Adipocyte (in vitro differentiated cells): ENCODE data around the gene SLC13A3.

ENCODE experiments used
- DNase-seq: peaks from one replicate; pipeline ENCODE4 v3.0.0-alpha.2; 2015; ENCODE audit warnings: low read depth
- H3K27me3 ChIP-seq: replicated peaks from 2 replicates; pipeline ENCODE4 v1.7.0; 2013; ENCODE audit warnings: mild to moderate bottlenecking, low read length, moderate library complexity; ENCODE audit not compliant: control insufficient read depth, insufficient read depth
- H3K36me3 ChIP-seq: 2 replicates; pipeline ENCODE4 v1.7.0; 2013; ENCODE audit warnings: low read length, mild to moderate bottlenecking, moderate library complexity; ENCODE audit not compliant: control insufficient read depth, insufficient read depth, severe bottlenecking
- H3K4me1 ChIP-seq: 2 replicates; pipeline ENCODE4 v1.7.0; 2013; ENCODE audit warnings: mild to moderate bottlenecking, low read length, moderate library complexity; ENCODE audit not compliant: control insufficient read depth, insufficient read depth
- H3K4me3 ChIP-seq: 2 replicates; pipeline ENCODE4 v1.7.0; 2013; ENCODE audit warnings: mild to moderate bottlenecking, low read length, moderate library complexity
- H3K9ac ChIP-seq: 2 replicates; pipeline ENCODE4 v1.7.0; 2013; ENCODE audit warnings: mild to moderate bottlenecking, low read length, moderate library complexity
- H3K9me3 ChIP-seq: 2 replicates; pipeline ENCODE4 v1.7.0; 2013; ENCODE audit warnings: mild to moderate bottlenecking, low read length, moderate library complexity; ENCODE audit not compliant: control insufficient read depth

The SLC13A3 gene, protein sequence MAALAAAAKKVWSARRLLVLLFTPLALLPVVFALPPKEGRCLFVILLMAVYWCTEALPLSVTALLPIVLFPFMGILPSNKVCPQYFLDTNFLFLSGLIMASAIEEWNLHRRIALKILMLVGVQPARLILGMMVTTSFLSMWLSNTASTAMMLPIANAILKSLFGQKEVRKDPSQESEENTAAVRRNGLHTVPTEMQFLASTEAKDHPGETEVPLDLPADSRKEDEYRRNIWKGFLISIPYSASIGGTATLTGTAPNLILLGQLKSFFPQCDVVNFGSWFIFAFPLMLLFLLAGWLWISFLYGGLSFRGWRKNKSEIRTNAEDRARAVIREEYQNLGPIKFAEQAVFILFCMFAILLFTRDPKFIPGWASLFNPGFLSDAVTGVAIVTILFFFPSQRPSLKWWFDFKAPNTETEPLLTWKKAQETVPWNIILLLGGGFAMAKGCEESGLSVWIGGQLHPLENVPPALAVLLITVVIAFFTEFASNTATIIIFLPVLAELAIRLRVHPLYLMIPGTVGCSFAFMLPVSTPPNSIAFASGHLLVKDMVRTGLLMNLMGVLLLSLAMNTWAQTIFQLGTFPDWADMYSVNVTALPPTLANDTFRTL

DNA sequence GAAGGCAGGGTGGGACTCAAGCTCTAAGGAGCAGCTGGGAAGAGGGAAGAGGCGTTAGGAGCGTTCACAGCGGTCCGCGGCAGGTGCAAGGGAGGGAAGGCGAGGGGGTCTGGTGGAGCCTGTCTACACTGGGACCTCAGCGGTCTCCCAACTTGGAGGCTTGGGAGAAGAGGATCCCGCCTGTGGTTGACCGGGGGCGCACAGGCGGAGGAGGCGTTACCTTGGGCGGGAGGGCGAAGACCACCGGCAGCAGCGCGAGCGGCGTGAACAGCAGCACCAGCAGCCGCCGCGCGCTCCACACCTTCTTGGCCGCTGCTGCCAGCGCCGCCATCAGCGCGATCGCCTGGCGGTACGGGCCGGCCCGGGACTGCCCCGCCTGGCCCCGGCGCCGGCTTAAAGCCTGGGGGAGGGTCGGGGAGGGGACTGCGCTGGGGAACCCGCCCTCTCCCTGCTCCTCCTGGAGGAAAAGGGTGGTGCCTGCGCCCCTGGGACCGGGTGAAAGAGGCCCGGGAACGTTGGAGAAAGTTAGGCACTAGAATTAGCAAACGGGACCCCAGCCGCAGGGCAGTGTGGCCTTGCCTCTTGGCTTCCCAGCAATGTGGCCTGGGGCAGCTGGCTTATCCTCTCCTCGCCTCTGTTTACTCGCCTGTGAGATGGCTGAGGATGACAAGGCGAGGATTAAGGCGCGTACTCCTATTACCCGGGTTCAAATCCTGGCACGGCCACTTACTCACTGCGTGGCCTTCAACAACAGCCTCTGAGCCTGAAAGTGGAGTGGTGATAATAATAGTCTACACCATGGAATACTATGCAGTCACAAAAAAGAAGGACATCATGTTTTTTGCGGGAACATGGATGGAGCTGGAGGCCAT lies at the start of gene SLC13A3:
TSS of gene SLC13A3 (minus strand) at position 369 of the 872 bp plus-strand sequence. CDS start at position 331, 38 bp downstream.
- Histone ChIP-seq H3K4me1 (peaks cover 2% of the 10 kb centered on the region), H3K36me3 (no peaks in the 10 kb centered on the region), H3K9ac (no peak within 1 kb of the TSS), H3K27me3 (peaks cover 16% of the 10 kb centered on the region), H3K4me3 (peak within 1 kb of the TSS; percentile 64), H3K9me3 (no peaks in the 10 kb centered on the region)
- peak; percentile 18 for DNase-seq

DNA sequence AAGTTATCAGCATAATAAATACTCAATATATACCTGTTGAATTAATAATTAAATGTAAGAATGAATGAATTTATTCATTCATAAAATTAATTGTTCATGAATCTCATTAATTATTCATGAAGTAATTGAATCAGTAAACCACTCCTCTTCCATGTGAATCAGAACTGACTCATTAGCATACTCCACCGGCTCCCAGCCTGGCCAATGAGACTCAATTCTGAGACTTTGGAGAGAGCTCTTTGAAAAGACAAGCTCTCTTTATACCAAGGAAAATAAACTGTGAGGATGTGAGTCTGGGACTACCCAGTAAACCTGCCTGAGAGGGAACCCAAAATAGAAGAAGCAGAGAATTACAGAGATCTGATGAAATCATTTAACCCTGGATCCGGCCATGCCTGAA lies 49.8 kb upstream of the SLC13A3 start:
- Histone ChIP-seq H3K36me3 (no peaks in the 10 kb centered on the region), H3K4me1 (peaks cover 20% of the 10 kb centered on the region), H3K9me3 (no peaks in the 10 kb centered on the region), H3K27me3 (no peaks in the 10 kb centered on the region), H3K4me3 (no peak overlapping the region), H3K9ac (no peak overlapping the region)
- no peak for DNase-seq

DNA sequence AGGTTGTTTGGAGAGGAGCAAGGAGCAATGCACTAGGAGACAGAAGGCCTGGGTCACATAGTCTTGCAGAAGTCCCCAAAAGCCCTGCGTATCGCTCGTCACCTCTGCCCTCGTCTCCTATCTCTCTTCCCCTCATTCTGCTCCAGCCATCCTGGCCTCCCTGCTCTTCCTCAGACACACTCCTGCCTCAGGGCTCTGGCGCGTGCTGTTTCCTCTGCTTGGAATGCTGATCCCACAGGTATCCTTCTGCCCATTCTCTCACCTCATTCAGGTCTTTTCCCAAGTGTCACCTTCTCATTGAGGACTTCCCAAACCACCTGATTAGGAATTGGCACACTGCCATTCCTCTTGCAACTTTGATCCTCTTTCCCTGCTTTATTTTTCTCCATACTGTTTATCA lies 49.2 kb upstream of the SLC13A3 start:
- H3K9me3 ChIP-seq: no peaks in the 10 kb centered on the region
- H3K4me1 ChIP-seq: peaks cover 15% of the 10 kb centered on the region
- H3K27me3 ChIP-seq: no peaks in the 10 kb centered on the region
- DNase-seq: no peak
- no peaks in the 10 kb centered on the region for H3K36me3 ChIP-seq
- no peak overlapping the region for H3K4me3 ChIP-seq
- H3K9ac ChIP-seq: no peak overlapping the region

DNA sequence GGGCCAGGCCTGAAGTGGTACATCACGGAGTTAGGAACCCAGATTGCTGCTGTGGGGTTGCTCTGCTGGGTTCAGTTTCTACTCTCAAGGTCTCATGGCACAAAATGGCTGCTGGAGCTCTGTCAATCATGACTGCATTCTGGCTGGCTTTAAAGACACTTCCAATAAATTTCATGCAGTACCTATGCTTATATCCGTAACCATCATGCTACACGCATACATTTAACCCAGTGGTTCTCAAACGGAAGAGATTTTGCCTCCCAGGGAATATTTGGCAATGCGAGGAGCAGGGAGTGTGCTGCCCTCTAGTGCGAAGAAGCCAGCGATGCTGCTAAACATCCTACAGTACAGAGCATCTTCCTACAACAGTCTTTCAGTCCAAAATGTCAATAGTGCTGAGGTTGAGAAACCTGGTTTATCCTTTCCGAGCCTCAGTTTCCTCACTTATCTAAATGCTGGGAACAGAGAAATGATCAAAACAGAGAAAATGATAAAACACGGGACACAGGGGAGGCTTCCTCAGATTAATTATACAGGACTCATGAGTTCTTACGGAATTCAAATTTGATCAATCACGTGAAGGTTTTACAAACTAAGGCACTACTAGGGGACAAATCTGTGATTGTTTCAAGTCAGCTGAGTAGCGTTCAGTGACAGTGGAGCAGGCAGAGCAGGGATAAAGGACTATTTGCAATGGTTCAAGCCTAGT lies 48.5 kb upstream of the SLC13A3 start:
- Histone ChIP-seq H3K9ac (no peak overlapping the region), H3K9me3 (no peaks in the 10 kb centered on the region), H3K4me1 (peaks cover 10% of the 10 kb centered on the region), H3K4me3 (no peak overlapping the region), H3K27me3 (no peaks in the 10 kb centered on the region), H3K36me3 (no peaks in the 10 kb centered on the region)
- DNase-seq: peak; percentile 44

DNA sequence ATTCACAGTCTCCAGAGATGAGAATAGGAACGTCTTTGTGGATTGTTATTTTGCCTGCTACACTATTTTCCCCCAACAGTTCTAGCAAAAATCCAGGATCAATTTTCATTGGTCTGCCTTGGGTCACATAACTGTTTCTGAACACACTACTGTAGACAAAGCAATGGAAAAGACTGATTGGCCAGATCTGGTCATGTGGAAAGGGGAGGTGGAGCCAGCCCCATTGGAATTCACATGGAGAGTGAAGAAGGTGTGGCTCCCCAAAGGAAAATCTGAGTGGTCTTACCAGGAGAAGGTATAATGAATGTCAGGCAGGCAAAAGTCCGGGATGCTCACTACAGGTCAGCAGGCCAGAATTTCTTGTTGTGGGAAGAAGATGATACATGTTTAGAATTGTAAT lies 47.5 kb upstream of the SLC13A3 start:
- no peaks in the 10 kb centered on the region for H3K27me3 ChIP-seq
- peaks cover 7% of the 10 kb centered on the region for H3K4me1 ChIP-seq
- no peak overlapping the region for H3K9ac ChIP-seq
- H3K36me3 ChIP-seq: no peaks in the 10 kb centered on the region
- DNase-seq: no peak
- no peaks in the 10 kb centered on the region for H3K9me3 ChIP-seq
- no peak overlapping the region for H3K4me3 ChIP-seq

DNA sequence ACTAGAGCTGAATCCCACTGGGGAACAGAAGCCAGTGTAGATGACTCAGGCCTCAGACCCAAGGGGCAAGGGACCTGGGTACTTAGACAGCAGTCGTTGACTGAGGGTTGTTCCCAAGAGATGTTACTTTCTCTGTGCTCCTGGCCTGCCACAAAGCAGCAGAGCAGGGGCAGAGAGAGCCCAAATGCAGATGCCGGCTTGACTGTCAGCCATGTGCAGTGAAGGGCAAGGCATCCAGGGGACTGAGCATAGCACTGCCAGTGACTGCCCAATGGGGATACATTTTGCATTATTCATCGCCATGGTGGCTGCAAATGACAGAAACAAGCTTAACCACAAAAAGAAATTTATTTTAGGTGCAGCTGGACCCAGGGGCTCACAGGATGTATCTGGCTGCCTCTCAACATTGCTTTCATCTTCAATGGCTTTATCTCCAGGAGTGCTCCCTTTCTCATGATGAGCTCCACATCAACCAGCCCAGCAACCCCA lies 45.6 kb upstream of the SLC13A3 start:
- peaks cover 3% of the 10 kb centered on the region for H3K4me1 ChIP-seq
- no peak overlapping the region for H3K4me3 ChIP-seq
- no peaks in the 10 kb centered on the region for H3K36me3 ChIP-seq
- H3K9ac ChIP-seq: no peak overlapping the region
- no peaks in the 10 kb centered on the region for H3K27me3 ChIP-seq
- no peaks in the 10 kb centered on the region for H3K9me3 ChIP-seq
- DNase-seq: no peak

DNA sequence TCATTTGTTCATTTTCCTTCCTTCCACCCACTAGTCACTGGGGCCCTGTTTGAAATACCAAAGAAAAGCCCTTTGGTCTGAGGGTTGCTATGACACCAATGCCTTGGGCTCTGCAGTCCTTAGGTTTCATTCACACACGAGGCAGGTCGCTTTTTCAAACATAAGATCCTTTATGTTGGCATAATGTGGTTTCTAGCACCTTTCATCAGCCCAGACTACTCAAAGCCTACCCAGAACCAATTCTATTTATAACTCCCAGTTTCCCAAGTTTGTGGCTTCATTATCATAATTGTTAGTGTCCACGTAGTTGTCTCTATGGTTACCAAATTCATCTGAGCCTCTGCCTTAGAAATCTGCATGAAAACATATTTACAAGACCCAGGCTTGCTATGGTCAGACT lies 44.6 kb upstream of the SLC13A3 start:
- Histone ChIP-seq H3K4me1 (peaks cover 3% of the 10 kb centered on the region), H3K9ac (peak overlapping the region; percentile 11), H3K4me3 (no peak overlapping the region), H3K36me3 (no peaks in the 10 kb centered on the region), H3K27me3 (no peaks in the 10 kb centered on the region), H3K9me3 (no peaks in the 10 kb centered on the region)
- DNase-seq: peak; percentile 53

DNA sequence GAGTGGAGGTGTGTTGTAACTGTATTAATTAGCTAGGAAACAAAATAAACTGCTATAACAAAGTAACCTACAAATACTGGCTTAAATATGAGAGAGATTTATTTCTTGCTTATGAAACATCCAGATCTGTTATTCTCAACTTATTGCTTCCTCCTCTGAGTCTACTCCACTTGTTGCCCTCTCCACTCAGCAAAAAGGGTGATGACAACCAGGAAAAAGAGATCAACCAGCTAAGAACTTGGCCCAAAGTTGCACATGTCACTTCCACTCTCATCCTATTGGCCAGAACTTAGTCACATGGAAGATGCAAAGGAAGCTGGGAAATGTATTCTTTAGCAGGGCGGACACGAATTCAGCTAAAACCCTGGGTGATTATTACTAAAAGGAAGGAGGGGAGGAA lies 43.2 kb upstream of the SLC13A3 start:
- Histone ChIP-seq H3K4me3 (no peak overlapping the region), H3K36me3 (no peaks in the 10 kb centered on the region)
- DNase-seq: peak; percentile 48

DNA sequence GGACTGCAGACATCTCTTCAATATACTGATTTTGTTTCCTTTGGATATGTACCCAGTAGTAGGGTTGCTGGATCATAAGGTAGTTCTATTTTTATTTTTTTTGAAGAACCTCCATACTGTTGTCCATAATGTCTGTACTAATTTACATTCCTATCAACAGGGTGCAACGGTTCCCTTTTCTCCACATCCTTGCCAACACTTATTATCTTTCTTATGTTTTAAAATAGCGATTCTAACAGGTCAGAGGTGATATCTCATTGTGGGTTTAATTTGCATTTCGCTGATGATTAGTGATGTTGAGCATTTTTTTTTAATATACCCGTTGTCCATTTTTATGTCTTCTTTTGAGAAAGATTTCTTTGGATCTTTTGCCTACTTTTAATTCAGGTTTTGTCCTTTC lies 39.9 kb upstream of the SLC13A3 start:
- Histone ChIP-seq H3K9me3 (no peaks in the 10 kb centered on the region), H3K9ac (no peak overlapping the region), H3K4me3 (no peak overlapping the region), H3K36me3 (peaks cover 8% of the 10 kb centered on the region), H3K4me1 (peaks cover 21% of the 10 kb centered on the region), H3K27me3 (no peaks in the 10 kb centered on the region)
- no peak for DNase-seq

More for the DNA sequence above, 43.2 kb upstream of the SLC13A3 start:
- H3K4me1 ChIP-seq: peaks cover 7% of the 10 kb centered on the region
- H3K9me3 ChIP-seq: no peaks in the 10 kb centered on the region
- no peaks in the 10 kb centered on the region for H3K27me3 ChIP-seq
- no peak overlapping the region for H3K9ac ChIP-seq

DNA sequence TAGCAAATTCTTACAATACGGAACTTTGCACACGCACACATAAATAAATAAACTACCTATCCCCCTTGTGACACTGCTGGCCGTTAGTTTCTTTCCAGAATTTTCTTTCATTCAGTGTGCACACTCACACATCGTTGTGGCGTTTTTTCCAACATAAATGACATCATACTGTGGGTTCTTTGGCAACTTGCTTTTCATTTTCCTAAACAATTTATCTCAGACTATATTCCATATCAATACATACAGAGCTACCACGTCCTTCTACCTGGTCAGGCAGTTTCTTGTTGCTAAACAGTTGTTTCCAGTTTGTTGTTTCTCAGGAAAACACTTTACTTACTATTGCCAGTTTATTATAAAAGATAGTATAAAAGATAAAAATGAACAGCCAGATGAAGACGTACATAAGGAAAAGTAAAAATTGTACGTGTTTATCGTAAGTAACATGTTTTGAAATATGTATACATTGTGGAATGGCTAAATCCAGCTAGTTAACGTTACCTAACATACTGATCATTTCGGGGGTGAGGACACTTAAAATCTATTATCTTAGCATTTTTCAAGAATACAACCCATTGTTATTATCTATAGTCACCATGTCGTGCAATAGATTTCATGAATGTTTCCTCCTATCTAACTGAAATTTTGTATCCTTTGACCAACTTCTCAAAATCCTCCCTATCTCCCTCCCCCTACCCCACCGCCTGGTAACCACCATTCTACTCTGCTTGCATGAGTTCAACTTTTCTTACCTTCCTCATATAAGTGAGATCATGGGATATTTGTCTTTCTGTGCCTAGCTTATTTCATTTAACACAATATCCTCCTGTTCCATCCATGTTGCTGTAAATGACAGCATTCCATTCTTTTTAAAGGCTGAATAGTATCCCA lies 39.2 kb upstream of the SLC13A3 start:
- Histone ChIP-seq H3K36me3 (peaks cover 14% of the 10 kb centered on the region), H3K4me1 (peaks cover 25% of the 10 kb centered on the region), H3K4me3 (peak overlapping the region; percentile 97), H3K9ac (peak overlapping the region; percentile 95), H3K9me3 (no peaks in the 10 kb centered on the region), H3K27me3 (no peaks in the 10 kb centered on the region)
- peak; percentile 52 for DNase-seq
